Aortic smooth muscle cell (primary cell): ENCODE data around the gene JAM2. TPM values are rescaled to one million over a fixed set of nuclear protein-coding genes. Genes with fewer than 3 reads are reported as not detected.

Experiments used
- total RNA-seq: library from RNA; depleted of rRNA; stranded (reverse); fragments of >200 nt; gene quantifications from 2 replicates; pipeline ENCODE4 v1.2.3, GENCODE V29; 2014

Gene JAM2, protein sequence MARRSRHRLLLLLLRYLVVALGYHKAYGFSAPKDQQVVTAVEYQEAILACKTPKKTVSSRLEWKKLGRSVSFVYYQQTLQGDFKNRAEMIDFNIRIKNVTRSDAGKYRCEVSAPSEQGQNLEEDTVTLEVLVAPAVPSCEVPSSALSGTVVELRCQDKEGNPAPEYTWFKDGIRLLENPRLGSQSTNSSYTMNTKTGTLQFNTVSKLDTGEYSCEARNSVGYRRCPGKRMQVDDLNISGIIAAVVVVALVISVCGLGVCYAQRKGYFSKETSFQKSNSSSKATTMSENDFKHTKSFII
- 0.26 and 0.93 TPM in 2 replicates for total RNA-seq

DNA sequence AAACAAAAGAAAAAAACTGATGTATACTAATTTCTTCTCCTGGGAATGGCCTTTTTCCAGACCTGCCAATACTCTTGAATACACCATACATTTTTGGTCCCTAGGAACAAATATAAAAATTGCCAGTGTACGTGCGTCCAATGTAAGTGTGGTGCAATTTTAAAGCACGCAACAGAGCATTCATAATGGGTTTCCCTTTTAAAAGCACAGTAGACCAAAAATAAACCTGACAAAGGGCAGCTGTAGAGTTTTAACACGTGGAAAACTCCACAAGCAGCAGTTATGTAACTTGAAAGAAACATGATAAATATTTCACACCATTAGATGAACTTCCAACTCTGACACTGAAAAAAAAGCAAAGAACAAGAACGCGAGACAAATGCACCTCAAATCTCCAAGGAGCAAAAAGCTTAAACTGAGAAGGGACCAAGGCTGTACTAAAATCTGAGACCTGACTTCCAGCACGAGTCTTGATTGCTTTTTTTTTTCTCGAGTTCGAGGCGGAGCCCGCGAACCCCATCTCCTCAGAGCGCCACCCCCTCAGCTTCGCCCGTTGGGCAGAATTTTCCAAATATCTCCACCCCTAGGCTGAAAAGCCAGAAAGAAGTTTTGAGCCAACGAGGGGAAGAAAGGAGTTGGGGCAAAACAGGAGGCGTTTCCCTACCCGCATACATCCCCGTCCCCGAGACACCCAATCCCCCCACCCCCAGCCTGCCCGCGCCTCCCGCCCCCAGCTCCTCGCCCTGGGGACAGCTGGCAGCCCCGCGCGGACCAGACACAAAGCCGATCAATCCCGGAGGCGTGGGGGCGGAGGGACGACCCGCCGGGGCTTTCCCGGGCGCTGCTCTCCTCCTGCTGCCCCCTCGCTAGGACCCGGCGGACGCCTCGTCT, at the start of gene JAM2:
Gene JAM2 (plus strand): TSS at position 599 of the 891 bp plus-strand sequence. CDS start 564 bp downstream, outside the sequence.

DNA sequence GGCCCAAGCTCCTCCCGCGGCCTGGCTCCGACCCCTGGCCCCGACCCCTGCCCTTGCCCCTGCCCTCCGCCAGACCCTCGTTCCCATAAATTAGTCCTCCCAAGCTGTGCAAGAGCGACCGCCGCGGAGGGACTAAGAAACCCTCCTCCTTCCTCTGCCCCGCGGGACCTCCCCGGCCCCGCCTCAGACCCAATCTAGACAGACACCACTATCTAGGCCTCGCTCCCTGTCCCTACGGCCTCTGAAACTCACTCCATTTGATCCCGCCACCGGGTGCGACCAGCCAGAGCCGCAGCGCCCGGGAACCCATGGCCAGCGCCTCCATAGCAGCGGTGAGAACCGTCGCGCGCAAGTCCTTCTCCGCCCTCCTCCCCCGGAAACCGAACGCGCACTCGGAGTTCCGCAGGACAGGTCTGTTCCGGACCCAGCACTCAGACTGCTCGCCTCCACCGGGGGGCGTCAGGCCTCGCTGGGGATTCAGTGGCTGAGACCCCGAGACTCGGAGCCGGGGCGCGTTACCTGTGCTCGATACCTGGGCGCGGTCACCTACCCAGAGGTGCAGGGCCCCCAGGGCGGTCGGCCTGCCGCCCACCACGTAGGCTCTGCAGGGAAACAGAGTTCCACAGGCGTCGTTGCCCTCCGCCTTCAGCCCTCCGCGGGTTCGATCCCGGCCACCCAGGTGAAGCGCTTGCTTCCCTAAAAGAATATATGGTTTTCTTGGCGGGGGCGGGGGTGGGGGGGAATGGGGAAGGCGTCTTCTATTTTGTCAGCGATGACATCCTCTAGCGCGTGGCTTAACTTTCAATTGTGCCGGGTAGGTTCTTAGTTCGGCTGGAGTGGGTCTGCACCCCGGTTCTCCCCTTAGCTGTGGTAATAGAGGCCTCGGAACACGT, 31.7 kb upstream of the JAM2 start, which contains the start of gene MRPL39:
Gene MRPL39 (minus strand): TSS at position 331 of the 893 bp plus-strand sequence. CDS start 6 bp downstream, at position 325.

DNA sequence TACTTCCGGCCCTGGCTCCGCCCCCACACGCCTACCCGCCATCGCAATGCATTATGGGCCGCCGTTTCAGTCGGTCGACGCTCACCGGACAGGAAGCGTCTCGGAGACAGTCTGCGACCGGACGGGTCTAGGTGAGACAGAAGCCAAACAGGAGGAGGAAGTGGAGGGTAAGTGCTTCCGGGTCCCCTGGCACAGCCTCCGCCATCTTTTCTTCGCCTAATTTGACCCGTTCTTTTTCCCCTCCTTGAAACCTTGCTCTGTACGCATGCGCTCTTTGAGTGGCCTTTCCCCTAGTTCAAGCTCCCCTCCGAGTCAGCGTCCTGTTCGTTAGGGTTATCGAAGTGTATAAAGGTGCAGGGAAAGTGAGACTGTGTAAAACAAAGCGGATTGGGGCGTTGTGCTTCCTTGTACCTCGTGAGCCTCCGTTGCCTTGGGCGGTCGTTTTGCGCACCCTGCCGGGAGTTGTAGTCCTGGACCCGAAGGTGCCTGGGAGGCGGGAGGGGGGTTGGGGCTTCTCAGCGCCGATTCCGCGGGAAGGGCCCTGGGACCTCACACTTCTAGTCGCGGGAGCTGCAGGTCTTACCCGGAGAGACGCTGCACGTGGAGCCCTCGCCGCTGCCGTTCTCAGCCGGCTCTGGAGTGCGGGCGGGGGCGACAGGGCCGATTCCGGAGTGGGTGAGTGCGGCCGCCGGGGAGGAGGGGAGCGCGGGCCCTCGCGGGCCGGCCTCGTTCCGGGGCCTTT, 96.0 kb downstream of the JAM2 start, which contains the start of the genes ATP5PF and GABPA:
Gene ATP5PF (minus strand): TSS at position 1 of the 742 bp plus-strand sequence. CDS start 5,110 bp downstream, outside the sequence.
Gene GABPA (plus strand): TSS at position 69 of the 742 bp plus-strand sequence. CDS start 6,627 bp downstream, outside the sequence.

Other genes with a start within 250 kb of the JAM2 start
- 28.1 and 31.0 TPM in 2 replicates for gene MRPL39, start 31.8 kb upstream of the JAM2 start, total RNA-seq
- 55.2 and 65.8 TPM in 2 replicates for gene ATP5PF, start 95.6 kb downstream of the JAM2 start, total RNA-seq
- gene GABPA, start 95.7 kb downstream of the JAM2 start, total RNA-seq, result 26.2 and 27.2 TPM in 2 replicates